ENCODE data around the gene POLR2I. TPM values are rescaled to one million over a fixed set of nuclear protein-coding genes. Genes with fewer than 3 reads are reported as not detected.

POLR2I gene
- total RNA-seq, 1 experiment from 2014 or later: 146 TPM

DNA sequence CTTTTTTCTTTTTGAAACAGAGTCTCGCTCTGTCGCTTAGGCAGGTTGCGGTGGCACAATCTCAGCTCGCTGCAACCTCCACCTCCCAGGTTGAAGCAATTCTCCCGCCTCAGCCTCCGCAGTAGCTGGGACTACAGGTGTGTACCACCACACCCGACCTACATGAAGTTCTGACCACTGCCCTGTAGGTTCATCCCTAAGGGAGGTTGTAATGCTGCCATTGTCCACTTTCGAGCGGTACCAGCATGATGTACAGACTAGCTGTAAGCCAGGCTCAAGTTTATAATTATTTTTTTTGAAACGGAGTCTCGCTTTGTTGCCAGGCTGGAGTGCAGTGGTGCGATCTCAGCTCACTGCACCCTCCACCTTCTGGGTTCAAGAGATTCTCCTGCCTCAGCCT, 49.1 kb upstream of the POLR2I start:
- H3K4me2 ChIP-seq (ENCODE audit: insufficient read depth, insufficient read length, low read length): no peak overlapping the region
- H3K27me3 ChIP-seq (ENCODE audit: insufficient read depth, low read length): no peaks in the 10 kb centered on the region
- no peak overlapping the region for H2BK5ac ChIP-seq (ENCODE audit: insufficient read length, low read length)
- Mint-ChIP-seq H3K9me3 (no peaks in the 10 kb centered on the region; a peak in 1 of 5 replicates), H3K4me1 (peaks cover 24 to 25% of the 10 kb centered on the region in 2 experiments), H3K27ac (no peak overlapping the region; a peak in 1 of 7 replicates), H3K27me3 (ENCODE audit: low read depth) (no peaks in the 10 kb centered on the region), H3K36me3 (ENCODE audit: insufficient read depth in 1 of 3, low read depth in 3 of 3) (peaks cover 13 to 39% (median 26%) of the 10 kb centered on the region in 3 experiments; a peak in 6 of 7 replicates), H3K4me3 (no peak overlapping the region)
- H4K5ac ChIP-seq (ENCODE audit: insufficient read length, low read depth, low read length): no peak overlapping the region
- H3K4me1 ChIP-seq (ENCODE audit: insufficient read depth, low read length): peaks cover 5% of the 10 kb centered on the region; the same call in 1 of the 2 replicates
- H3K4ac ChIP-seq (ENCODE audit: low read depth, low read length): no peak overlapping the region
- no peaks in the 10 kb centered on the region for H4K20me1 ChIP-seq (ENCODE audit: control insufficient read depth, insufficient read depth, insufficient read length)
- no peak overlapping the region for H3K14ac ChIP-seq (ENCODE audit: insufficient read depth, low read length)
- no peak overlapping the region for H4K8ac ChIP-seq (replicated peaks; ENCODE audit: insufficient read length, low read depth, low read length)
- H3K9me3 ChIP-seq (ENCODE audit: control insufficient read depth, low read depth, low read length): no peaks in the 10 kb centered on the region
- H3K27ac ChIP-seq (ENCODE audit: insufficient read length, low read depth, low read length): no peak overlapping the region
- no peak overlapping the region for H3T11ph ChIP-seq (ENCODE audit: low read length)
- H3K18ac ChIP-seq (ENCODE audit: insufficient read length, low read depth, low read length): no peak overlapping the region
- H3K9ac ChIP-seq (ENCODE audit: extremely low read depth, insufficient read length, low read length): no peak overlapping the region
- TF ChIP-seq, protein P1, sequence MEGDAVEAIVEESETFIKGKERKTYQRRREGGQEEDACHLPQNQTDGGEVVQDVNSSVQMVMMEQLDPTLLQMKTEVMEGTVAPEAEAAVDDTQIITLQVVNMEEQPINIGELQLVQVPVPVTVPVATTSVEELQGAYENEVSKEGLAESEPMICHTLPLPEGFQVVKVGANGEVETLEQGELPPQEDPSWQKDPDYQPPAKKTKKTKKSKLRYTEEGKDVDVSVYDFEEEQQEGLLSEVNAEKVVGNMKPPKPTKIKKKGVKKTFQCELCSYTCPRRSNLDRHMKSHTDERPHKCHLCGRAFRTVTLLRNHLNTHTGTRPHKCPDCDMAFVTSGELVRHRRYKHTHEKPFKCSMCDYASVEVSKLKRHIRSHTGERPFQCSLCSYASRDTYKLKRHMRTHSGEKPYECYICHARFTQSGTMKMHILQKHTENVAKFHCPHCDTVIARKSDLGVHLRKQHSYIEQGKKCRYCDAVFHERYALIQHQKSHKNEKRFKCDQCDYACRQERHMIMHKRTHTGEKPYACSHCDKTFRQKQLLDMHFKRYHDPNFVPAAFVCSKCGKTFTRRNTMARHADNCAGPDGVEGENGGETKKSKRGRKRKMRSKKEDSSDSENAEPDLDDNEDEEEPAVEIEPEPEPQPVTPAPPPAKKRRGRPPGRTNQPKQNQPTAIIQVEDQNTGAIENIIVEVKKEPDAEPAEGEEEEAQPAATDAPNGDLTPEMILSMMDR (conservative IDR thresholded peaks at IDR 0.05): no peak
- H3K56ac ChIP-seq (ENCODE audit: insufficient read length, low read depth, low read length): no peak overlapping the region
- no peak overlapping the region for H2BK120ac ChIP-seq (ENCODE audit: low read depth, low read length, poor library complexity, severe bottlenecking)
- no peak overlapping the region for H2AFZ ChIP-seq (ENCODE audit: low read length)
- WGBS (ENCODE audit: extremely low coverage, insufficient read length, low lambda C conversion rate): no CpG with 5 or more reads among the region's 12 CpGs
- DNase-seq: no peak
- no peaks in the 10 kb centered on the region for H3K79me2 ChIP-seq (ENCODE audit: insufficient read depth, low read length)
- no peak overlapping the region for H2AK5ac ChIP-seq (ENCODE audit: insufficient read length, low read length)
- H3K79me1 ChIP-seq (ENCODE audit: insufficient read depth, low read depth, low read length, poor library complexity, severe bottlenecking): no peaks in the 10 kb centered on the region
- no peak overlapping the region for H4K91ac ChIP-seq (ENCODE audit: insufficient read length, low read depth, low read length)
- H2BK15ac ChIP-seq (ENCODE audit: low read depth, low read length): no peak overlapping the region
- H2BK20ac ChIP-seq (ENCODE audit: low read depth, low read length, poor library complexity, severe bottlenecking): no peak overlapping the region
- no peak overlapping the region for H2BK12ac ChIP-seq (ENCODE audit: insufficient read length, low read depth, low read length)
- H3K23me2 ChIP-seq (ENCODE audit: insufficient read length, low read depth, low read length, poor library complexity, severe bottlenecking): no peaks in the 10 kb centered on the region
- no peak overlapping the region for H3K23ac ChIP-seq (ENCODE audit: insufficient read length, low read depth, low read length)

Data from H9 (cell line).